HFF-Myc (cell line): Measurements from ENCODE around the gene ZNF724.
"Not testable (repeated sequence)": the region's sequence is repeated elsewhere in the genome, so short reads cannot be mapped to it uniquely, and the experiment has no call there.

Experiments
- DNase-seq: peaks from one replicate; pipeline ENCODE4 v3.0.0-alpha.2; 2011; ENCODE audit warnings: low read depth; ENCODE audit errors: extremely low read depth
- H3K4me3 ChIP-seq: replicated peaks from 2 replicates; pipeline ENCODE4 v1.5.1; 2011; ENCODE audit warnings: low read depth, mild to moderate bottlenecking, control low read depth, low read length
- TF ChIP-seq, protein P1 (sequence below): IDR thresholded peaks from 2 replicates; pipeline ENCODE4 v1.5.1; 2012; ENCODE audit warnings: mild to moderate bottlenecking, low read depth, low read length, control low read depth; ENCODE audit errors: missing control alignments

ZNF724 gene

GRCh38 chr19:23261496-23262020, 11.4 kb upstream of the ZNF724 start:
- H3K4me3 ChIP-seq: no peak overlapping the region
- DNase-seq: no peak
- TF ChIP-seq, protein P1, sequence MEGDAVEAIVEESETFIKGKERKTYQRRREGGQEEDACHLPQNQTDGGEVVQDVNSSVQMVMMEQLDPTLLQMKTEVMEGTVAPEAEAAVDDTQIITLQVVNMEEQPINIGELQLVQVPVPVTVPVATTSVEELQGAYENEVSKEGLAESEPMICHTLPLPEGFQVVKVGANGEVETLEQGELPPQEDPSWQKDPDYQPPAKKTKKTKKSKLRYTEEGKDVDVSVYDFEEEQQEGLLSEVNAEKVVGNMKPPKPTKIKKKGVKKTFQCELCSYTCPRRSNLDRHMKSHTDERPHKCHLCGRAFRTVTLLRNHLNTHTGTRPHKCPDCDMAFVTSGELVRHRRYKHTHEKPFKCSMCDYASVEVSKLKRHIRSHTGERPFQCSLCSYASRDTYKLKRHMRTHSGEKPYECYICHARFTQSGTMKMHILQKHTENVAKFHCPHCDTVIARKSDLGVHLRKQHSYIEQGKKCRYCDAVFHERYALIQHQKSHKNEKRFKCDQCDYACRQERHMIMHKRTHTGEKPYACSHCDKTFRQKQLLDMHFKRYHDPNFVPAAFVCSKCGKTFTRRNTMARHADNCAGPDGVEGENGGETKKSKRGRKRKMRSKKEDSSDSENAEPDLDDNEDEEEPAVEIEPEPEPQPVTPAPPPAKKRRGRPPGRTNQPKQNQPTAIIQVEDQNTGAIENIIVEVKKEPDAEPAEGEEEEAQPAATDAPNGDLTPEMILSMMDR: no peak

- no peak overlapping the region for H3K4me3 ChIP-seq
- TF ChIP-seq, protein P1: no peak
- no peak for DNase-seq
Measured at GRCh38 chr19:23260956-23261355, 10.8 kb upstream of the ZNF724 start.

DNA sequence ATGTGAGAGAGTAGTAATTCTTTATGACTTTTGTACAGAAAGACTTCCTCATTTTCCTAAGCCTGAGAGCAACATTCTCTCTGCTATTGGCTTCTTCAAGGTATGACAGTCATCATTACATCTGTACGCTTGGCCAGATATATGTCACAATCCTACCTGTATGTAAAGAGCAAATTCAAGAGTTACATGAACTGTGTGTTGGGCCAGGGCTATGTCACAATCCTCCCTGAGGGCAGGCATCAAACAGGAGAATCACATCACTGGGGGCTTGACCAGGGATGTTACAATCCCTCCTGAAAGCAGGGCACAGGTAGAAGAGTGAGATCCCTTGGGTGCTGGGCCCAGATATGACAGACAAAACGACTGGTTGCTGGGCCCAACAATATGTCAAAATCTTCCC, 9.8 kb upstream of the ZNF724 start:
- no peak for DNase-seq
- TF ChIP-seq, protein P1: no peak
- no peak overlapping the region for H3K4me3 ChIP-seq

DNA sequence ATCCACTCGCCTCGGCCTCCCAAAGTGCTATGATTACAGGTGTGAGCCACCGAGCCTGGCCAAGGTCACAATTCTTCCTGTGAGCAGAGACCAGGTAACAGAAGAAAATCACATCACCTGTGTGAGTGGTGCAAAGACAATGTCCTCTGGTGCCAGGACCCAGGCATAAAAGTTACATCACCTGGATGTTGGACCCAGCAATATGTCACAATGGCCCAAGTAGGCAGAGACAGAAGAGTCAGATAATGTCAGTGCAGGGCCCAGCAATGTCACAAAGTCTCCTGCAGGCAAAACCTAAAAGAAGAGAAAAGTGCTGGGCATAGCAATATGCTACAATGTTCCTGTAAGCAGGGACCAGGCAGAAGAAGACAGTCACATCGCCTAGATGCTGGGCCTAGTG, 5.5 kb upstream of the ZNF724 start:
- DNase-seq: no peak
- TF ChIP-seq, protein P1: no peak

GRCh38 chr19:23254141-23254910, 4.1 kb upstream of the ZNF724 start:
- no peak overlapping the region for H3K4me3 ChIP-seq
- no peak for DNase-seq
- TF ChIP-seq, protein P1: no peak

More for the DNA sequence above, 5.5 kb upstream of the ZNF724 start:
- no peak overlapping the region for H3K4me3 ChIP-seq

GRCh38 chr19:23253256-23253655, 3.1 kb upstream of the ZNF724 start:
- H3K4me3 ChIP-seq, DNase-seq: not testable (repeated sequence)

GRCh38 chr19:23241419-23241818, 8.8 kb downstream of the ZNF724 start:
- DNase-seq: no peak
- TF ChIP-seq, protein P1: no peak
- no peak overlapping the region for H3K4me3 ChIP-seq
